Upper lobe of left lung (tissue), 6 donors: ENCODE data around the gene COL9A3. TPM values are rescaled to one million over a fixed set of nuclear protein-coding genes. Genes with fewer than 3 reads are reported as not detected.

ENCODE experiments used
- ATAC-seq, 2 donors: fragments of 200-7000 bp; cut with Tn5 transposase; one replicate each; pipeline ENCODE4 v1.9.1; 2022; ENCODE audit warnings: mild to moderate bottlenecking in 2 of 2, moderate library complexity in 2 of 2; ENCODE audit not compliant: low FRiP score in 2 of 2
- DNase-seq, 2 donors: peaks; one replicate each; pipeline ENCODE4 v3.0.0-alpha.2; 2019 to 2020
- H3K27ac ChIP-seq, 4 donors: fragments of 200-600 bp; sonication (generic); one replicate each; pipeline ENCODE4 v1.5.1; 2016 to 2019
- H3K27me3 ChIP-seq, 4 donors: fragments of 200-600 bp; sonication (generic); one replicate each; pipeline ENCODE4 v1.5.1; 2017 to 2019
- H3K36me3 ChIP-seq, 4 donors: fragments of 200-600 bp; sonication (generic); one replicate each; pipeline ENCODE4 v1.5.1; 2016 to 2019
- H3K4me1 ChIP-seq, 4 donors: fragments of 200-600 bp; sonication (generic); one replicate each; pipeline ENCODE4 v1.5.1; 2018 to 2019
- H3K4me3 ChIP-seq, 4 donors: fragments of 200-600 bp; sonication (generic); one replicate each; pipeline ENCODE4 v1.5.1; 2017 to 2019; ENCODE audit warnings: mild to moderate bottlenecking in 2 of 4, moderate library complexity in 1 of 4
- H3K9me3 ChIP-seq, 4 donors: fragments of 200-600 bp; sonication (generic); one replicate each; pipeline ENCODE4 v1.5.1; 2018 to 2019
- CTCF ChIP-seq, 6 experiments: fragments of 450-650 bp in 4 of 6; fragments of 200-600 bp in 2 of 6; sonication (generic) in 2 of 6; IDR thresholded peaks; one replicate each; pipeline ENCODE4 v1.5.1; 2016 to 2019; ENCODE audit warnings: antibody characterized with exemption in 6 of 6
- EP300 ChIP-seq, 4 donors: sonication (generic); formaldehyde crosslinking; IDR thresholded peaks; one replicate each; pipeline ENCODE4 v1.5.1; 2017; ENCODE audit warnings: antibody characterized with exemption in 4 of 4, control low read depth in 2 of 4
- POLR2A ChIP-seq, 4 donors: fragments of 450-650 bp; IDR thresholded peaks; one replicate each; pipeline ENCODE4 v1.5.1; 2016 to 2017; ENCODE audit warnings: antibody characterized with exemption in 4 of 4, mild to moderate bottlenecking in 2 of 4
- POLR2AphosphoS5 ChIP-seq, 2 donors: sonication (generic); formaldehyde crosslinking; IDR thresholded peaks; one replicate each; pipeline ENCODE4 v1.5.1; 2017; ENCODE audit warnings: antibody characterized with exemption in 2 of 2
- WGBS, 2 donors: methylation state at CpG; one replicate each; pipeline ENCODE4 v1.1.5; 2017 to 2018; 5-methylcytosine and 5-hydroxymethylcytosine counted together
- total RNA-seq, 6 donors: library from RNA; depleted of rRNA in 4 of 6; stranded (reverse); fragments of >200 nt in 4 of 6; gene quantifications; one replicate each; pipeline versions ENCODE4 v1.1.0 to v1.2.1, GENCODE V29; 2016 to 2021
- donor health status: DM: no; HTN: no; CAD: no; lungs with moderate emphysema.
- donor health status: DM: no; HTN: yes; CAD: no; lungs with severe emphysema.

The COL9A3 gene
- total RNA-seq, 6 donors from 2014 or later = 0.57 to 8.4 (median 2.1) TPM; not detected in 1

- no peaks in the 10 kb centered on the region for H3K9me3 ChIP-seq
- ATAC-seq (no peak), DNase-seq (no peak)
- peaks cover 0 to 6% (median 3%) of the 10 kb centered on the region in 4 donors for H3K4me1 ChIP-seq
- WGBS, 2 donors = 90 to 94% methylated on average over 15 of the region's 15 CpGs
- H3K27me3 ChIP-seq = no peaks in the 10 kb centered on the region
- H3K36me3 ChIP-seq = peaks cover 0 to 52% (median 30%) of the 10 kb centered on the region in 4 donors
- no peak overlapping the region for H3K27ac ChIP-seq
- no peak for TF ChIP-seq CTCF (IDR thresholded peaks at IDR 0.05)
- TF ChIP-seq EP300 (IDR thresholded peaks at IDR 0.05) = no peak
- TF ChIP-seq POLR2A (IDR thresholded peaks at IDR 0.05) = no peak
- TF ChIP-seq POLR2AphosphoS5 (IDR thresholded peaks at IDR 0.05) = no peak
- H3K4me3 ChIP-seq = no peak overlapping the region
Observed at GRCh38 chr20:62882426-62882825, 65.6 kb downstream of the COL9A3 start.

GRCh38 chr20:62884556-62884955 is 67.7 kb downstream of the COL9A3 start:
- H3K27me3 ChIP-seq = no peaks in the 10 kb centered on the region
- 71 to 77% methylated on average over 7 to 8 of the region's 8 CpGs for WGBS, 2 donors
- no peaks in the 10 kb centered on the region for H3K9me3 ChIP-seq
- H3K36me3 ChIP-seq = peaks cover 13 to 67% (median 47%) of the 10 kb centered on the region in 4 donors
- DNase-seq (no peak), ATAC-seq (no peak)
- TF ChIP-seq EP300 (IDR thresholded peaks at IDR 0.05) (no peak), POLR2AphosphoS5 (IDR thresholded peaks at IDR 0.05) (no peak), POLR2A (IDR thresholded peaks at IDR 0.05) (no peak), CTCF (IDR thresholded peaks at IDR 0.05) (no peak)
- no peaks in the 10 kb centered on the region for H3K4me1 ChIP-seq
- no peak overlapping the region for H3K4me3 ChIP-seq
- H3K27ac ChIP-seq = no peak overlapping the region

GRCh38 chr20:62885046-62885895 is 68.4 kb downstream of the COL9A3 start:
- no peak for DNase-seq
- no peaks in the 10 kb centered on the region for H3K9me3 ChIP-seq
- WGBS, 2 donors = 86 to 87% methylated on average over 19 to 20 of the region's 20 CpGs
- no peak for ATAC-seq
- no peak overlapping the region for H3K4me3 ChIP-seq
- H3K4me1 ChIP-seq = no peaks in the 10 kb centered on the region
- H3K27me3 ChIP-seq = no peaks in the 10 kb centered on the region
- peaks cover 20 to 67% (median 50%) of the 10 kb centered on the region in 4 donors for H3K36me3 ChIP-seq
- no peak overlapping the region for H3K27ac ChIP-seq
- TF ChIP-seq CTCF (IDR thresholded peaks at IDR 0.05) (no peak), POLR2A (IDR thresholded peaks at IDR 0.05) (no peak), EP300 (IDR thresholded peaks at IDR 0.05) (no peak), POLR2AphosphoS5 (IDR thresholded peaks at IDR 0.05) (no peak)

- Histone ChIP-seq H3K27ac (no peak overlapping the region), H3K4me3 (no peak overlapping the region), H3K9me3 (no peaks in the 10 kb centered on the region), H3K27me3 (no peaks in the 10 kb centered on the region), H3K4me1 (no peaks in the 10 kb centered on the region), H3K36me3 (peaks cover 29 to 67% (median 50%) of the 10 kb centered on the region in 4 donors)
- no peak for TF ChIP-seq CTCF (IDR thresholded peaks at IDR 0.05)
- TF ChIP-seq POLR2A (IDR thresholded peaks at IDR 0.05) = no peak
- no peak for TF ChIP-seq POLR2AphosphoS5 (IDR thresholded peaks at IDR 0.05)
- TF ChIP-seq EP300 (IDR thresholded peaks at IDR 0.05) = no peak
- 84 to 85% methylated on average over 13 to 21 of the region's 23 CpGs for WGBS, 2 donors
- ATAC-seq (no peak), DNase-seq (no peak)
Observed at GRCh38 chr20:62885896-62886708, 69.3 kb downstream of the COL9A3 start.
